Stimulated activated effector memory CD8-positive, alpha-beta T cell treated with anti-CD3 and anti-CD28 coated beads, Interleukin-12 subunit alpha, Interleukin-12 subunit beta, amount 100 ng/mL, for 72 hours (primary cell): ENCODE measurements around the gene IQCB1.
"Not testable (repeated sequence)": the region's sequence is repeated elsewhere in the genome, so short reads cannot be mapped to it uniquely, and the experiment has no call there.

Experiments
- ATAC-seq: fragments of 150-1000 bp; cut with Tn5 transposase; 2 replicates; pipeline ENCODE4 v1.10.0; 2021
- DNase-seq, 2 donors: peaks; one replicate each; pipeline ENCODE4 v3.0.0; 2021 to 2022; ENCODE audit warnings: low spot score in 2 of 2
- H3K27ac Mint-ChIP-seq: one replicate; pipeline ENCODE4 v1.8.0; 2022; ENCODE audit warnings: mild to moderate bottlenecking, mixed read lengths
- H3K36me3 Mint-ChIP-seq: one replicate; pipeline ENCODE4 v1.8.0; 2022; ENCODE audit warnings: mild to moderate bottlenecking, mixed read lengths
- H3K4me1 Mint-ChIP-seq: one replicate; pipeline ENCODE4 v1.8.0; 2022; ENCODE audit warnings: mixed read lengths
- H3K4me3 Mint-ChIP-seq: one replicate; pipeline ENCODE4 v1.8.0; 2022; ENCODE audit warnings: mild to moderate bottlenecking, mixed read lengths
- H3K9me3 Mint-ChIP-seq: one replicate; pipeline ENCODE4 v1.8.0; 2022; ENCODE audit warnings: mixed read lengths

IQCB1 gene

DNA sequence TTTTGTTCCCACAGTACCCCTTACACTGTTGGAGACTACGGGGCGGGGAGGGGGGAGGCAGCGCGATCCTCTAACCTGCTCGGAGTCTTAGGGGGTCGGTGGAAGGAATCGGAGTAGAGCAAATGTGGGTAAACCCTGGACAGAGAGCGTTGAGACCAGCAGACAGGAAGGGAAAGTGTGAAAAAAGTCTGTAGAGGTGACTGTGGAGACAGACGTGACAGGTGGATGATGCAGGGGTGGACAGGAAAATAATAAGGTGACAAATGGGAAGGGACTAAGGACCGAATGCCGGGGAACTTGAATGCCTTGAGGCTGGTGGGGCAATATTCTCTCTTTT lies 573 bp upstream of the IQCB1 start:
- Mint-ChIP-seq H3K27ac (peak overlapping the region; percentile 94), H3K4me3 (peak overlapping the region; percentile 95), H3K9me3 (no peaks in the 10 kb centered on the region), H3K4me1 (peaks cover 41% of the 10 kb centered on the region), H3K36me3 (peaks cover 47% of the 10 kb centered on the region)
- DNase-seq = no peak
- ATAC-seq = peak; percentile 16

GRCh38 chr3:121834157-121834670 lies 646 bp downstream of the IQCB1 start:
- H3K4me1 Mint-ChIP-seq = peaks cover 41% of the 10 kb centered on the region
- peak overlapping the region; percentile 95 for H3K4me3 Mint-ChIP-seq
- peaks cover 52% of the 10 kb centered on the region for H3K36me3 Mint-ChIP-seq
- DNase-seq (peak in 1 of 2 donors; percentile 51), ATAC-seq (no peak)
- H3K9me3 Mint-ChIP-seq = no peaks in the 10 kb centered on the region
- H3K27ac Mint-ChIP-seq = peak overlapping the region; percentile 94

DNA sequence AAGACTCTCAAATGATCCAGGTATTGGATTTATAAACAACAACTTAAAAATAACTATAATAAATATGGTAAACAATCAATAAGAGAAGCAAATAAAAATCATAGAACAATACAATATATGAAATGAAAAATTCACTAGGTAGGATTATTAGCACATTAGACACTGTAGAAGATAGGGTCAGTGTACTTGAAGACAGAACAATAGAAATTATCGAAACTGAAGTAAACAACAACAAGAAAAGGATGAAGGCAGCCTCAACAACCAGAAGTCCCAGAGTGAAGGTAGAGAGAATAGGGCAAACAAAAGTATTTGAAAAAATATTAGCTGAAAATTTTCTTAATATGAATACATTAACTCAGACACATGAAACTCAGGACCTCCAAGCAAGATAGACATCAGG lies 11.9 kb downstream of the IQCB1 start:
- Mint-ChIP-seq H3K4me3 (no peak overlapping the region), H3K4me1 (peaks cover 6% of the 10 kb centered on the region), H3K27ac (no peak overlapping the region), H3K9me3 (peaks cover 9% of the 10 kb centered on the region), H3K36me3 (peaks cover 91% of the 10 kb centered on the region)
- DNase-seq = no peak
- no peak for ATAC-seq

DNA sequence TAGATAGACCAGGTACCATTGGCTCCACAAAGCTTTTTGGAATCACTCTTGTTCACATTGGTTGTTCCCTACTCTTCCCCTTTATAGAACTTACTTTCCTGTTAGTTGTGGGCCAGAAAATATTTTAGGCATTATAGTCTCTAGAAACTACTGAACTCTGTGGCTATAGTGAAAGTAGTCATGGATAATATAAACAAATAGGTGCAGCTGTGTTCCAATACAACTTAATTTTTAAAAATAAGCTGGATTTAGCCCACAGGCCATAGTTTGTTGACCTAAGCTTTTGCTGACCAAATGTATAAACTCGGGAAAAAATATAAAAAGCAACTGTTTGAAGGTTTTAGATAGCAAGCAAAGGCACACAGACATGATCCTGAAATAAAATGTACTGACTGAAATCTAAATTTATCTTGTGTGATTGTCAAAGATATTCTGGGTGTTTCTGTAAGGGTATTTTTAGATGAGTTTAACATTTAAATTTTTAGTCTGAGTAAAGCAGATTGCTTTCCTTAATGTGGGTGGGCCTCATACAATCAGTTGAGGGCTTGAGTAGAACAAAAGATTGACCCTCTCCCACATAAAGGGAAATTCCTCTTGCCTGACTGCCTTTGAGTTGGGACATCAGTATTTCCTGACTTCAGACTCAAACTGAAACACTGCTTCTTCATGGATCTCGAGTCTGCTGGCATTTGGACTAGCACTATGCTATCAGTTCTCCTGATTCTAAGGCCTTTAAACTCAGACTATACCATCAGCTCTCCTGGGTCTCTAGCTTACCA lies 13.2 kb downstream of the IQCB1 start:
- H3K27ac Mint-ChIP-seq = no peak overlapping the region
- peaks cover 10% of the 10 kb centered on the region for H3K4me1 Mint-ChIP-seq
- H3K9me3 Mint-ChIP-seq = peaks cover 9% of the 10 kb centered on the region
- H3K4me3 Mint-ChIP-seq = no peak overlapping the region
- ATAC-seq (no peak), DNase-seq (no peak)
- H3K36me3 Mint-ChIP-seq = peaks cover 91% of the 10 kb centered on the region

DNA sequence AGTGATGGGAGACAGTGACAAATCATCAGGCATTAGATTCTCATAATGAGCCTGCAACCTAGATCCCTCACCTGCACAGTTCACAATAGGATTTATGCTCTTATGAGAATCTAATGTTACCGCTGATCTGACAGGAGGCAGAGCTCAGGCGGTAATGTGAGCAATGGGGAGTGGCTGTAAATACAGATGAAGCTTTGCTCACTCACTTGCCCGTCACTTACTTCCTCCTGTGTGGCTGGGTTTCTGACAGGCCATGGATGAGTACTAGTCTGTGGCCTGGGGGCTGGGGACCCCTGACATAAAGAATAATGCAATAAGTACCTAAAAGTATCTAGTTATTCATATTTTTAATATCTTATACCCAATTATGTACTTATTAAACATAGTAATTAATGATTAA lies 15.6 kb downstream of the IQCB1 start:
- ATAC-seq = no peak
- Mint-ChIP-seq H3K4me1 (peaks cover 30% of the 10 kb centered on the region), H3K27ac (no peak overlapping the region), H3K4me3 (no peak overlapping the region), H3K36me3 (peaks cover 88% of the 10 kb centered on the region), H3K9me3 (peaks cover 9% of the 10 kb centered on the region)
- DNase-seq = no peak

DNA sequence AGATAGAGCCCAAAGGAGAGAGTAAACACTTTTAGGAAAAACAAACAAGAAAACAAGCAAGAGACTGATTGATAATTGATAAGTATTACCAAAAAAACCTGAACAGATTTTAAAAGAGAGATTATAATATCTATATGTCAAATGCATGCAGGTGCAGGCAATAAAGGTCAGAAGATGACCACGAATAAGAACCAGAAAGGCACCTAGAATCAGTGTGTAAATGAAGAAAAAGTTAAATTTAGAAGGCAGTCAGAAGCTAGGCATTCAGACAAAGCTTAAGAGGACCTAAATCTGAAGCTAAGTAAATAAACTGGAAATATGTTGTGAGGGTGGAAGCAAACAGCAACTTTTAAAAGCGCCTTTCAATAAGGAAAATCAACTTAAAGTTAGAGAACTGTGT lies 16.3 kb downstream of the IQCB1 start:
- ATAC-seq (no peak), DNase-seq (no peak)
- Mint-ChIP-seq H3K36me3 (peaks cover 84% of the 10 kb centered on the region), H3K27ac (no peak overlapping the region), H3K9me3 (peaks cover 9% of the 10 kb centered on the region), H3K4me1 (peaks cover 37% of the 10 kb centered on the region), H3K4me3 (no peak overlapping the region)

DNA sequence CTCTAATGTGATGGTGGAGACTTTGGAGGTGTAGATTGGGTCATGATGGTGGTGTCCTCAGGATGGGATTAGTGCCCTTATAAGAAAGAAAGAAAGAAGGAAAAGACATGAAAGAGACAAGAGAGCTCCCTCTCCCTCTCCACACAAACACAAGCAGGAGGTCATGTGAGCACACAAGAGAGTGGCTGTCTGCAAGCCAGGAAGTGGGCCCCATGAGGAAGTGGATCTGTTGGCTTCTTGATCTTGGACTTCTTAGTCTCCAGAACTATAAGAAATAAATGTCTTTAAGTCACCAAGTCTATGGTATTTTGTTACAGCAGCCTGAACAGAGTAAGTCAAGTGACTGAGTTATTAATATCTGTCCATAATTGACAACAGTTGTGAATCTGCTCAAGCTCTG lies 17.1 kb downstream of the IQCB1 start:
- Mint-ChIP-seq H3K9me3 (peaks cover 2% of the 10 kb centered on the region), H3K27ac (no peak overlapping the region), H3K4me3 (no peak overlapping the region), H3K36me3 (peaks cover 76% of the 10 kb centered on the region), H3K4me1 (peaks cover 42% of the 10 kb centered on the region)
- ATAC-seq (no peak), DNase-seq (no peak)

DNA sequence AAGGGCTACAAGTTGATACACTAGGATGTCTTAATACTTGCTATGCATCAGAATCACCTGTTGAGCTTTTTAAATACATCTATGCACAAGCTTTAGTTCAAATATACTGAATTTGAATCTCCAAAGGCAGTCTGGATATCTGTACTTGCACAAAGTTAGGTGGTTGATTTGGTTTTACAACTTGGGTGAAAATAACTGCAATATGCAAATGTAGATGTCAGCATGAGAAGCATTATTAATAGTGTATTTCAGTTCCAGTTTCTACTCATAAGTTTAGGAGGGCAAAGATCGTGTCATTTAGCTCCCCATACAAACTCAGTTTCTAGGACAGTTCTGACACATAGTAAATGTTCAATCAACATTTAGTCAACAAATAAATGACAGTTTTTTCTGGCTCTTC lies 25.6 kb downstream of the IQCB1 start:
- no peaks in the 10 kb centered on the region for H3K9me3 Mint-ChIP-seq
- peaks cover 68% of the 10 kb centered on the region for H3K36me3 Mint-ChIP-seq
- H3K4me3 Mint-ChIP-seq = no peak overlapping the region
- H3K4me1 Mint-ChIP-seq = peaks cover 18% of the 10 kb centered on the region
- peak; percentile 67 for ATAC-seq
- DNase-seq = no peak
- H3K27ac Mint-ChIP-seq = no peak overlapping the region

DNA sequence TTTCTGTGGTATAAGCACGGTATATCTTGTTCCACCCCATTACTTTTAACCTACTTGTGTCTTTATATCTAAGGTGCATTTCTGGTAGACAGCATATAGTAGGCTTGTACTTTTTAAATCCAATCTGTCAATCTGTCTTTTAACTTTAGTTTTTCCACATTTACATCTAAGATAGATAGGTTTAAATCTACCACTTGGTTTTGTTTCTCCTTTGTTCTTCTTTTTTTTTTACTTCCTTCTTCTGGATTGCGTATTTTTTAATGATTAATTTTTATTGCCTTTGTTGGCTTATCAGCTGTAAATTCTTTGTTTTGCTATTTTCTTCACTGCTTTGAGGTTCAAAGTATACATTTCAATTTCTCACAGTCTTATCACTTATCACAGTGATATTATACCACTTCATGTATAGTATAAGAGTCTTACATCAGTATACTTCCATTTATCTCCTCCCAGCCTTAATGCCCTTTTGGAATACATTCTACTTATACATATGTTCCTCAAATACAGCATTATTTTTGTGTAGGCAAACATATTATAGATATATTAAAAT lies 31.0 kb downstream of the IQCB1 start:
- Mint-ChIP-seq H3K4me3 (no peak overlapping the region), H3K36me3 (peaks cover 71% of the 10 kb centered on the region), H3K4me1 (peaks cover 7% of the 10 kb centered on the region), H3K27ac (peak overlapping the region; percentile 52), H3K9me3 (no peaks in the 10 kb centered on the region)
- ATAC-seq (no peak), DNase-seq (no peak)

GRCh38 chr3:121800906-121801305 lies 34.0 kb downstream of the IQCB1 start:
- Mint-ChIP-seq H3K27ac (no peak overlapping the region), H3K36me3 (peaks cover 72% of the 10 kb centered on the region), H3K9me3 (no peaks in the 10 kb centered on the region)

DNA sequence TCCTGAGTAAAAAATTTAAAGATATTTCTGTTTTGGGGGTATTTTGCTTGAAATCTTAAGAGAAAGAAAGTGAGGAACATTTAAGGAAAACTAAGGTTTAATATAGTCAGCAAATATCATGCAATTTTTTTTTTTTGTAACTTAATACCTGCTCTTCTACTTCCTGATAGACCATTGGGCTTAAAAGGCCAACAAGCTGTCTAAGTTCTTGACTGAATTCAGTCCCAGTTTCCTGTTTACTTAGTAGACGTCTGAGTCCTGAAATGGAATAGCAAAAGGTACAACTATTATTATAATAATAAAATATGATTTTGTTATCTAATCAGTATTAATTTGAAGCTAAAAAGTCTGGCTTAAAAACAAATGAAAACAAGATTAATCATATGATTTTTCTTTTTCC lies 37.9 kb downstream of the IQCB1 start:
- Mint-ChIP-seq H3K4me1 (peaks cover 7% of the 10 kb centered on the region), H3K27ac (no peak overlapping the region), H3K36me3 (peaks cover 80% of the 10 kb centered on the region), H3K9me3 (no peaks in the 10 kb centered on the region), H3K4me3 (no peak overlapping the region)
- no peak for DNase-seq
- ATAC-seq = no peak

More at GRCh38 chr3:121800906-121801305, 34.0 kb downstream of the IQCB1 start:
- no peak overlapping the region for H3K4me3 Mint-ChIP-seq
- ATAC-seq = no peak
- H3K4me1 Mint-ChIP-seq = peaks cover 7% of the 10 kb centered on the region
- no peak for DNase-seq

DNA sequence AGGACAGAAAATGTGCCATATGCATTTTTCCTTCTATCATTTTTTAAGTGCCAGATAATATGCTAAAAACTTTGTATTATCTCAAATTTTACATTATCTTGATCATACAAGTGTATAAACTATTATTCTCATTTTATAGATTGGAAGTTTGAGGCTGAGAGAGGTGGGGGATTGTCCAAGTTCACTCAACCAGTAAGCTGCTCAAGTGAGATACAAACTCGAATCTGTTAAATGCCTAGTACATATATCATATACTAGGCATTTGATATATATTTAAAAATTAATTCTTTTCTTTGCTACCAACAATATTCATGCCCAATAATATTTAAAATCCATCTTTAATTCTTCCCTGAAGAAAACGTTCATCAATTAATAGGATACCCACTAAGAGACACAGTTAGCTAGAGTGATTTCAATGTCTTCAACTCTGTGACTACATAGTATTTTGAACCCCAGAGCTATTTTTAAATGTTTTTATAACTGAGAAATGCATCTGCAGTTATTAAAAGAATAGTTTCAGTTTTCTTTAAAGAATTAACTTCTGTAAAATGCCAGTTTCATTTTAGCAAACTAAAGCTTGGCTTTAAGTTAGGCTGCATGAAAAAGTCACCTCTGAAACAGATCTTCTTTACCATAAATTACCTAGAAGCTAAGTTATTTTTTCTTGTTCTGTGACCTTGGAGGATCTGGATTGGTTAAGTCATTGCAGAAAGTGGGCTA lies 40.4 kb downstream of the IQCB1 start:
- no peaks in the 10 kb centered on the region for H3K4me1 Mint-ChIP-seq
- H3K9me3 Mint-ChIP-seq = no peaks in the 10 kb centered on the region
- no peak overlapping the region for H3K4me3 Mint-ChIP-seq
- H3K27ac Mint-ChIP-seq = no peak overlapping the region
- ATAC-seq (no peak), DNase-seq (no peak)
- H3K36me3 Mint-ChIP-seq = peaks cover 96% of the 10 kb centered on the region

DNA sequence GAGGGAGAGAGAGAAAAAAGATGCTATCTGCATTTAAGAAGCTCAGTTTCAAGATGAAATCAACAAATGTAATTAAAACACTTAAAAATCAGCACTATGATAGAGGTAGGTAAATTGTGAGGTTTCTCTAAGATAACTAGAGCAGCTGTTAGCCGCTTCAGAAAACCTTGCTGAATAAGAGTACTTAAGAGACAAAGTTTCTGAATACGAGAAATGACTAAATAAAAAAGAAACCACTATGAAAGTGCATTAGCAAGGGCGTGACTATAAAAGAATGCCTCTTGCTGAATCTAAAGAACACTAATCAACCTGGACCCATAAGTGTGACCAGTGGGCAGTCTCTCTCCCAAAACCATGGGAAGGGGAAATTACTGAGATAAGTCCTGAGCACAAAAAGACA lies 41.8 kb downstream of the IQCB1 start:
- no peak for ATAC-seq
- Mint-ChIP-seq H3K36me3 (peaks cover 98% of the 10 kb centered on the region), H3K9me3 (no peaks in the 10 kb centered on the region), H3K27ac (no peak overlapping the region), H3K4me1 (no peaks in the 10 kb centered on the region), H3K4me3 (no peak overlapping the region)
- no peak for DNase-seq

- Mint-ChIP-seq H3K9me3 (no peaks in the 10 kb centered on the region), H3K4me1 (no peaks in the 10 kb centered on the region), H3K36me3 (peaks cover 100% of the 10 kb centered on the region), H3K27ac (peak overlapping the region; percentile 7), H3K4me3 (no peak overlapping the region)
- ATAC-seq = no peak
- no peak for DNase-seq
Measured at GRCh38 chr3:121786485-121786884, 48.4 kb downstream of the IQCB1 start.

- ATAC-seq, H3K9me3 Mint-ChIP-seq: not testable (repeated sequence)
- peaks cover 100% of the 10 kb centered on the region for H3K36me3 Mint-ChIP-seq
Measured at GRCh38 chr3:121782784-121783183, 52.1 kb downstream of the IQCB1 start.

GRCh38 chr3:121781611-121782010 lies 53.2 kb downstream of the IQCB1 start:
- Mint-ChIP-seq H3K4me1 (no peaks in the 10 kb centered on the region), H3K9me3 (no peaks in the 10 kb centered on the region), H3K36me3 (peaks cover 100% of the 10 kb centered on the region), H3K4me3 (no peak overlapping the region), H3K27ac (no peak overlapping the region)
- DNase-seq (no peak), ATAC-seq (no peak)

More at GRCh38 chr3:121782784-121783183, 52.1 kb downstream of the IQCB1 start:
- DNase-seq, H3K4me1 Mint-ChIP-seq, H3K27ac Mint-ChIP-seq, H3K4me3 Mint-ChIP-seq: not testable (repeated sequence)
